Left hindlimb (tissue), 1 donor: ENCODE data around the gene GTPBP10.

Experiments used
- DNase-seq: peaks from one replicate; pipeline ENCODE4 v3.0.0-alpha.2; 2018

GTPBP10 gene

DNA sequence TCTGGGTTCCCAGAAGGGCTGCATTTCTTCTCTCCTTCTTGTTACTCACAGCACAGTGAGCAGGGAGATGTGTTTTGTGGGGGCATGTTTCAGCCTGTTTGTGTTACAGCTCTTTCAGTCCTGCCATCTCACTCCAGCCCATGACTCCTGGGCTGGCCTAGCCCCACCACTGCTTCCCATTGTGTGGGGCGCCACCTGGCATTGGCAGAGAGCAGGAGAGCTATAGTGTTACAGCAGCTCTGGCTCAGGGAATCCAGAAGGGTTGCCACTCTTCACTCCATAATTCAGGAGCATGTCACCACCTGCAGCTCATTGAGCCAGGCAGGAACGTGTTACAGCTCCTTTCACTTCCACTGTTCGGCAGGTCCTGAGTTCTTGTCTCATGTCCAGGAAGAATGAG lies 86.7 kb downstream of the GTPBP10 start:
- no peak for DNase-seq
